ENCODE data around the gene HIVEP3.

HIVEP3 gene

GRCh38 chr1:41518471-41518870, 400.3 kb downstream of the HIVEP3 start:
- no peak for DNase-seq (ENCODE audit: low read depth in 2 of 2)

GRCh38 chr1:41517062-41517438, 401.7 kb downstream of the HIVEP3 start:
- DNase-seq (ENCODE audit: low read depth in 2 of 2), result no peak

- DNase-seq (ENCODE audit: low read depth in 2 of 2), result peak; percentile 36 to 62
Measured at GRCh38 chr1:41516168-41517061, 402.3 kb downstream of the HIVEP3 start.

- DNase-seq (ENCODE audit: low read depth in 2 of 2), result no peak
Measured at GRCh38 chr1:41515778-41516167, 402.9 kb downstream of the HIVEP3 start.

- no peak for DNase-seq (ENCODE audit: low read depth in 2 of 2)
Measured at GRCh38 chr1:41515131-41515678, 403.5 kb downstream of the HIVEP3 start.

GRCh38 chr1:41514381-41514780, 404.3 kb downstream of the HIVEP3 start:
- DNase-seq (ENCODE audit: low read depth in 2 of 2), result no peak

- DNase-seq (ENCODE audit: low read depth in 2 of 2), result no peak
Measured at GRCh38 chr1:41513383-41513735, 405.4 kb downstream of the HIVEP3 start.

GRCh38 chr1:41512701-41513382, 405.9 kb downstream of the HIVEP3 start:
- no peak for DNase-seq (ENCODE audit: low read depth in 2 of 2)

- no peak for DNase-seq (ENCODE audit: low read depth in 2 of 2)
Measured at GRCh38 chr1:41511239-41511540, 407.5 kb downstream of the HIVEP3 start.

- DNase-seq (ENCODE audit: low read depth in 2 of 2), result no peak
Measured at GRCh38 chr1:41510531-41511238, 408.0 kb downstream of the HIVEP3 start.

GRCh38 chr1:41509270-41509671, 409.5 kb downstream of the HIVEP3 start:
- DNase-seq (ENCODE audit: low read depth in 2 of 2), result no peak

GRCh38 chr1:41508290-41508689, 410.4 kb downstream of the HIVEP3 start:
- no peak for DNase-seq (ENCODE audit: low read depth in 2 of 2)

GRCh38 chr1:41507836-41508235, 410.9 kb downstream of the HIVEP3 start:
- no peak for DNase-seq (ENCODE audit: low read depth in 2 of 2)

GRCh38 chr1:41507110-41507720, 411.5 kb downstream of the HIVEP3 start:
- no peak for DNase-seq (ENCODE audit: low read depth in 2 of 2)

GRCh38 chr1:41504114-41505035, 414.3 kb downstream of the HIVEP3 start:
- no peak for DNase-seq (ENCODE audit: low read depth in 2 of 2)

GRCh38 chr1:41503538-41504113, 415.1 kb downstream of the HIVEP3 start:
- DNase-seq (ENCODE audit: low read depth in 2 of 2), result no peak

- no peak for DNase-seq (ENCODE audit: low read depth in 2 of 2)
Measured at GRCh38 chr1:41502912-41503311, 415.8 kb downstream of the HIVEP3 start.

- DNase-seq (ENCODE audit: low read depth in 2 of 2), result no peak
Measured at GRCh38 chr1:41501581-41501980, 417.1 kb downstream of the HIVEP3 start.

- no peak for DNase-seq (ENCODE audit: low read depth in 2 of 2)
Measured at GRCh38 chr1:41500781-41501518, 417.8 kb downstream of the HIVEP3 start.

- no peak for DNase-seq (ENCODE audit: low read depth in 2 of 2)
Measured at GRCh38 chr1:41500378-41500777, 418.3 kb downstream of the HIVEP3 start.
